GM21619 (cell line): ENCODE data around the gene FASN.

ENCODE experiments used
- ATAC-seq: cut with Tn5 transposase; IDR thresholded peaks from one replicate; pipeline ENCODE4 v1.9.1; 2021; ENCODE audit not compliant: unreplicated experiment

The FASN gene

DNA sequence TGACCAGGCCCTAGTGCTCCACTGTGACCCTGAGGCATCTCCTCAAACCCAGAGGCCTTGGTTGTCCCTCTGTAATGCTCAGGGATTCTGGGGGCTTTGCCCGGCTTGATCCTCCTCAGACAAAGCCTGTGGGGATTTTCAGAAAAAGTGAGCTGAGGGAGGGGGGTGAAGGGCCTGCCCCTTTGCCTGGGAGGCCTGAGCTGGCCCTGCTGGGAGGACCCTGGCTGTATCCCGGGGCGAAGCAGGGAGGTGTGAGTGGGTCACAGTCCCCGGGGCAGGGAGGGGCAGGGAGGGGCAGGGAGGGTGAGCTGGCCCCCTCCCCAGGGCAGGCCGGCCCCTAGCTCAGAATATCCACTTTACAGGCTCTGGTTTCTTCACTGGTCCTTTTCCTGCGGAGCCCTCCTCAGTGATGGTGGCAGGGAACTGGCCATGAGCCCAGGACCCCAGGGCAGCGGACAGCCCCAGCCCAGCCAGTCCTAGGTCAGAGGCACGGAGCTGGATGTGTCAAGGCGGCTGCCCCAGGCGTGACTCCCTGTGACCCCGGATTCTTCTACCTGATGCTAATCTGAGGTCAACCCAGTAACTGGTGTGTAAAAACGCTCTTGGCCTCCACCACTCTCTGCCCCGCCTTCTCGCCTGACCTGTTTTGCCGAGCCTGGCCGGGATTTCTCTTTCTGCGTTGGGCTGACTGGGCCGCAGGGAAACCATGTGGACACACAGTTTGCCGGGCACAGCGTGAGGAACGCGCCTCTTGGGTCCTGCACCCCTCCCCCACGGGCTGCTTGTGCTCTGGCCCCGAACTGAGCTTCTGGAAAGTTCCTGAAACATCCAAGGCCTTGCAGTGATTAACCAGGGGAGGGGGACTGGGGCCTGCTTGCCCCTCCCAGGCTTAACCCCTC, 5.8 kb upstream of the FASN start:
- no peak for ATAC-seq

- ATAC-seq = no peak
Measured at GRCh38 chr17:82101767-82102679, 4.0 kb upstream of the FASN start.

- no peak for ATAC-seq
Measured at GRCh38 chr17:82101301-82101715, 3.3 kb upstream of the FASN start.

DNA sequence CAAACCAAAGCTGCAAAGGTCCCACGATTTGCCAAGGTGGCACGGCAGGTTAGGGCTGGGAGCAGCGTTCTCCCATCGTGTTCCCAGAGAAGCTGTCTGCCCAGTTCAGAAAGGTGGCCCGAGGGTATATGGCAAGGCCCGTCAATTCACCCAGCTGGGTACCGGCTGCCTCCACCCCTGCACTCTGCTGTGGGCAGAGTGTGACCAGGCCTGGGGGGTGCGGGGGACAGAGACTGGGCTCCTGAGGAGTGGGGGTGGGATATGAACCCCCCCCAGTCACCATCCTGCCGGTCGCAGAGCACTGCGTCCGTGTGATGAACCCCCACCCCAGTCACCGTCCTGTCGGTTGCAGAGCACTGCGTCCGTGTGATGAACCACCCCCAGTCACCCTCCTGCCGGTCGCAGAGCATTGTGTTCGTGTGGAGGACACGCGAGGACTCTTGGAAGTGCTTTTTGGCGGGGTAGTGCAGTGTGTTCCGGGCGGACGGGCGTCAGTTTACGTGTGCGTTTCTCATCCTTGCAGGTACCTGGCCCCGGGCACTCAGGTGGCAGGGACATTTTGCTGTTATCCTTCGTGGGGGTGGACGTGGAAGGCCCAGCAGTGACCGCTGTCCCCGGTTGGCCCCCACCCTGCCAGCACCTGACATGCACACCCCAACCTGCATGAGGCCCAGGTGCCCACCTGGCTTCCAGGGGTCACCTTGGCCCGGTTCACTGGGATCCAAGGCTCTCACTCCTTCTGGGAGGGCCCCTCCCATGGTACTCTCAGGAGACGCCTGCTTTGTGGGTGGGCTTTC, 2.7 kb upstream of the FASN start:
- no peak for ATAC-seq

GRCh38 chr17:82098939-82099763, 1.1 kb upstream of the FASN start:
- ATAC-seq = peak; percentile 0

- no peak for ATAC-seq
Measured at GRCh38 chr17:82097919-82098168, 192 bp downstream of the FASN start.

GRCh38 chr17:82097184-82097918, 685 bp downstream of the FASN start:
- ATAC-seq = peak; percentile 1

DNA sequence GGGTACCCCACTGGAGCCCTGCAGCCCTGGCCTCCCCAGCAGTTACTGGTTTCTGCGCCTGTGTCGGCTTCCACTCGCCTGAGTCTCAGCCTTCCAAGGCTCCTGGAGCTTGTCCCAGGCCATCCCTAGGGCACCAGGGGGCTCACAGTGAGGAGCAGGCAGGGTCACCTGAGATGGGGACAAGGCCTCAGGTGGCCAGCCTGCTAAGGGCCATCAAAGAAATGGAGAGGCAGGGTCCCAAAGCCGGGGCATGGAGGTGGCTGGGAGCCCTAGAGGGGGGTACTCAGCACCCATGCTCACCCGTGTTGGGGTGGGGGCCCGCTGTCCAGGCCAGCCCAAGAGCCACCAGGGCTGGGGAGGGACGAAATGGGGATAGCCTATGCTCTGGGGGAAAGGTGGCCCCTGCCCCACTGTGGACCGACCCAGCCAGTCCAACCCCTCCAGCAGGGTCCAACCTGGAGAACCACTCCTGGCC, 1.3 kb downstream of the FASN start:
- no peak for ATAC-seq

- no peak for ATAC-seq
Measured at GRCh38 chr17:82095777-82096708, 2.0 kb downstream of the FASN start.

DNA sequence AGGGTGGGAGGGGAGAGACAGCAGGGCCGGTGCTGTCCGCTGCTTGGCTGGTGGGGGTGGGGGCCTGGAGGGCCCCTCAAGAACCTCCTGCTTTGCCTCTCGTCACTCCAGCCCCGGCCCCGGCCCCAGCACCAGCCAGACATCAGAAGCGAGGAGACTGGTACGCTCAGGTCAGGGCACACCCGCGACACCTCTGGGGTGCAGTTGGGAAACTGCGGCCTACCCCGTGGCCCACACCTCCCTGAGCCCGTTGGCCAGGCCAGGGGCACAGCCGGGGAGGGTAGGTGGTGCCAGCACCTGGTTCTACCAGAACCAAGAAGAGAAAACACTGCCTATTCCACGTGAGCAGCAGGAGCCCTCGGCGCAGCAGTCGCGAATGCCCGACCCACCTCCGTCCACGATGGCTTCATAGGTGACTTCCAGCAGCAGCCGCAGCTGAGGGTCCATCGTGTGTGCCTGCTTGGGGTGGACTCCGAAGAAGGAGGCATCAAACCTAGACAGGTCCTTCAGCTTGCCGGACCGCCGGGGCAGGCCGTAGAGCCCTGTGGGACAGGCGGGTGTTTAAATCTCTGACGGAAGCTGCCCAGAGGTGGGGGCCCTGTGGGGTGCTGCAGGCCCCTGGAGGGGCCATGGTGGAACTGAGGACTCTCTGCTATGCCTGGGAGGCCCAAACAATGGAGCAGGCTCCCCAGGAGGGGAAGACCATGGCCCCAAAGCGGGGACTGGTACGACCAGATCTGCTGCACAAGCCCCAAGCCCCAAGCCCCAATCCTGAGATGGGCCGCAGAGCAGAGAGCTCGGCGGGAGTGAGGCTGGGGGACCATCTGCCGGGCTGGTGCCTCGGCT, 2.9 kb downstream of the FASN start:
- no peak for ATAC-seq

DNA sequence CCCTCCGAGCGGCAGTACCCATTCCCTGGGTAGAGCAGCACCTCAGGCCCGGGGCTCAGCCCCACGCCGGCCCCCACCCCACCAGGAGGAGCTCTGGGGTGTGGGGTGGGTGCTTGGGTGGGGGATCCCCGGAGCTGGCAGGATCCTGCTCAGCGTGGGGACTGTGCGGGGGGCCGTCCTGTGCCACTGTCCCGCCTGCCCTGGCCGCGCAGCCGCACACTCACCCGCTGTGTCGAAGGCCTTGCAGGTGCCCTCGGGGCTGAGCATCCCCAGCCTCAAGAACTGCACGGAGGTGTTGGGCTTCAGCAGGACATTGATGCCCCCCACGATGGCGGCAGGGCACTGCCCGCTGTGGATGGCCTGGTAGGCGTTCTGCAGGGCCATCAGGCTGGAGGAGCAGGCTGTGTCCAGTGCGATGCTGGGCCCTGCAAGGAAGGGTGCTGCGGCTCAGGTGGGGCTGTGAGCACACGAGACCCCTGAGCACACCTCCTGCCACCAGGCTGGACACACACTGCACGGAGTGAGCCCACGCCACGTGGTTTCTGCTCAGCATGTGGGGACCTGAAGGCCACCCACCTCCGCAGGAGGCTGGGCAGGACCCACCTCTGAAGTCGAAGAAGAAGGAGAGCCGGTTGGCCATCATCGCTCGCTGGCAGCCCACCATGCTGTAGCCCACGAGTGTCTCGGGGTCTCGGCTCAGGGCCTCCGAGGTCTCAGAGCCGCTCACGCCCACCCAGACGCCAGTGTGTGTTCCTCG, 4.9 kb downstream of the FASN start:
- ATAC-seq = no peak

- ATAC-seq = no peak
Measured at GRCh38 chr17:82092628-82092994, 5.4 kb downstream of the FASN start.

DNA sequence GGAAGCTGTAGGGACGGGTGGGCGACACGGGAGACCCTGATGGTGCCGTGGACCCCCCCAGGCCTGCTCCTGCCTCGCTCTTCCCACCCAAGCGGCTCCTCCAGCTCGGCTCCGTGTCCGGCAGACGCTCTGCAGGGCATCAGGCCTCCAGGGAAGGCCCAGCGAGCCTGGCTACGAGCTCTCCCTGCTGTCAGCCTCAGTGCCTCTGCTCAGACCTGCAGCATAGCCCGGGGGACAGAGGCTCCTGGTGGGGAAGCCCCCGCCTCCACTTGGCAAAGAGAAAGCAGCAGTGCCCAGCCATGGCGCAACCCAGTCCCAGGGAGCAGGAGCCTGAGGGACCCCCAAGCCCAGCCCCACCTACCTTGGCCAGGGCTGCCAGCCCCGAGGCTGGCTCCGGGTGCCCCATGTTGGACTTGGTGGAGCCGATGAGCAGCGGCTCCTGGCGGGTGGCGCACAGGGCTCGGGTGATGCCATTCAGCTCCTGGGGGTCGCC, 5.9 kb downstream of the FASN start:
- ATAC-seq = no peak

GRCh38 chr17:82091264-82092066, 6.6 kb downstream of the FASN start:
- ATAC-seq = no peak

DNA sequence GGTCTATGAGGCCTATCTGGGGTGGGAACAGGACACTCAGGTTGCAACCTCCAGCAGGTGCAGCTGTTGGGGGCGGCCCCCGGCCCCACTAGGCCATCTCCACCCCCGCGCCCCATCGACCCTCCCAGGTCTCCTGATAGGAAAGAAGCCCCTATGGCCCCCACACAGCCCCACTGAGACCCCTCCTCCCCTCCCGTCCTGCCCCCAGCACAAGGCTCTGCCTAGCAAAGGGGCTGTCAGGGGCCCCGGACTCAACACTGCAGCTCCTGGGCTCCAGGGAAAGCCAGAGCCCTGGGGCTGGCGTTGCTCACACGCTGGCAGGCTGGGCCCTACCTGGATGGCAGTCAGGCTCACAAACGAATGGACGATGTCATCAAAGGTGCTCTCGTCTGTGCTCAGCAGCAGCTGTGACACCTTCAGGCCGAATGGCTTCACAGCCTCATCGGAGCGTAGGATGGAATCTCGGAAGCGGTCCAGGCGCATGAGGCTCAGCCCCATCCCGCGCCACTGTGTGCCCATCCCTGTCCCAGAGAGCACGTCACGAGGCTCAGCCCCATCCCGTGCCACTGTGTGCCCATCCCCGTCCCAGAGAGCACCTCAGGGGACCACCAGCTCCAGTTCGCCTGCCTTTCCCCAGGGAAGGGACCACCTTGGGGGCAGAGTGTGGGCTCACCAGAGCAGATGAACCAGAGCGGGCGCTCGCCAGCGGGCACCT, 7.3 kb downstream of the FASN start:
- no peak for ATAC-seq
